B cell (primary cell): Measurements from ENCODE around the gene PHF13. TPM values are rescaled to one million over a fixed set of nuclear protein-coding genes. Genes with fewer than 3 reads are reported as not detected.

Source experiments
- ATAC-seq: fragments of 200-7000 bp; cut with Tn5 transposase; one replicate; pipeline ENCODE4 v1.10.0; 2021; ENCODE audit warnings: low read depth, mild to moderate bottlenecking, moderate number of reproducible peaks, moderate library complexity
- CTCF ChIA-PET: fragments of 350-600 bp; sonication (Branson Sonifier 250); formaldehyde crosslinking; loops from one replicate; lab custom pipeline; 2021; ENCODE audit warnings: antibody characterized with exemption, inconsistent platforms; lab: Charles Lee
- POLR2A ChIA-PET: fragments of 350-600 bp; sonication (Branson Sonifier 250); formaldehyde crosslinking; loops from one replicate; lab custom pipeline; 2021; ENCODE audit warnings: antibody characterized with exemption; lab: Charles Lee
- DNase-seq: peaks from one replicate; pipeline ENCODE4 v3.0.0; 2013
- H2AFZ ChIP-seq: 2 replicates; pipeline ENCODE4 v1.6.1; 2012; ENCODE audit warnings: mild to moderate bottlenecking, low read depth, low read length; ENCODE audit not compliant: insufficient read depth, poor library complexity, severe bottlenecking
- H3K27ac ChIP-seq, 2 donors: 1 replicate in 1 of 2; 2 replicates in 1 of 2; pipeline ENCODE4 v1.5.1; 2012 to 2013; ENCODE audit warnings: low read length in 2 of 2, mild to moderate bottlenecking in 2 of 2, moderate library complexity in 1 of 2
- H3K27me3 ChIP-seq, 4 experiments: fragments of 200-600 bp in 1 of 4; sonication (generic) in 1 of 4; replicated peaks in 1 of 4; 1 replicate in 2 of 4; 2 replicates in 2 of 4; pipeline versions ENCODE4 v1.6.1 to v1.7.0; 2013 to 2016; ENCODE audit warnings: low read length in 3 of 4, mild to moderate bottlenecking in 2 of 4, mixed read lengths in 1 of 4, moderate library complexity in 1 of 4; ENCODE audit not compliant: insufficient read depth in 4 of 4, control insufficient read depth in 3 of 4; ENCODE audit errors: control extremely low read depth in 1 of 4
- H3K36me3 ChIP-seq, 2 experiments: replicated peaks in 1 of 2; 1 replicate in 1 of 2; 2 replicates in 1 of 2; pipeline versions ENCODE4 v1.6.1 to v1.7.1; 2013; ENCODE audit warnings: low read length in 1 of 2; ENCODE audit not compliant: insufficient read depth in 2 of 2, control insufficient read depth in 1 of 2; ENCODE audit errors: control extremely low read depth in 1 of 2, extremely low read depth in 1 of 2
- H3K4me1 ChIP-seq, 2 donors: fragments of 200-600 bp in 1 of 2; sonication (generic) in 1 of 2; 1 replicate in 1 of 2; 2 replicates in 1 of 2; pipeline versions ENCODE4 v1.5.1 to v1.6.1; 2013 to 2017; ENCODE audit warnings: low read length in 2 of 2; ENCODE audit not compliant: control insufficient read depth in 2 of 2, insufficient read depth in 2 of 2
- H3K4me2 ChIP-seq: replicated peaks from 2 replicates; pipeline ENCODE3; 2012; ENCODE audit warnings: mild to moderate bottlenecking, low read depth, low read length; ENCODE audit not compliant: poor library complexity, severe bottlenecking
- H3K4me3 ChIP-seq, 5 experiments: fragments of 200-600 bp in 1 of 5; sonication (generic) in 1 of 5; 1 replicate in 3 of 5; 2 replicates in 2 of 5; pipeline versions ENCODE4 v1.5.1 to v1.7.0; 2011 to 2016; ENCODE audit warnings: low read length in 4 of 5, mild to moderate bottlenecking in 4 of 5, low read depth in 2 of 5, control low read depth in 1 of 5, moderate library complexity in 1 of 5; ENCODE audit not compliant: insufficient read depth in 1 of 5; ENCODE audit errors: control extremely low read depth in 1 of 5, extremely low read depth in 1 of 5
- H3K79me2 ChIP-seq: fragments of 200-600 bp; sonication (generic); one replicate; pipeline ENCODE4 v1.6.0; 2016; ENCODE audit warnings: low read length; ENCODE audit not compliant: control insufficient read depth, insufficient read depth
- H3K9ac ChIP-seq: fragments of 200-600 bp; sonication (generic); 2 replicates; pipeline ENCODE4 v1.6.1; 2017; ENCODE audit warnings: mild to moderate bottlenecking, low read length, moderate library complexity
- H3K9me3 ChIP-seq, 3 donors: one replicate each; pipeline versions ENCODE4 v1.6.1 to v1.7.1; 2013; ENCODE audit warnings: low read length in 2 of 3; ENCODE audit not compliant: control insufficient read depth in 2 of 3, insufficient read depth in 1 of 3; ENCODE audit errors: control extremely low read depth in 1 of 3
- H4K20me1 ChIP-seq: 2 replicates; pipeline ENCODE4 v1.6.0; 2012; ENCODE audit warnings: mild to moderate bottlenecking, low read length; ENCODE audit not compliant: insufficient read depth, control insufficient read depth, poor library complexity, severe bottlenecking
- H3K27ac Mint-ChIP-seq: one replicate; pipeline ENCODE4 v1.8.0; 2021; ENCODE audit warnings: mixed read lengths
- H3K27me3 Mint-ChIP-seq: one replicate; pipeline ENCODE4 v1.8.0; 2021; ENCODE audit warnings: mixed read lengths
- H3K4me1 Mint-ChIP-seq: one replicate; pipeline ENCODE4 v1.8.0; 2021; ENCODE audit warnings: mixed read lengths
- H3K4me3 Mint-ChIP-seq: one replicate; pipeline ENCODE4 v1.8.0; 2021; ENCODE audit warnings: mixed read lengths
- H3K9me3 Mint-ChIP-seq: one replicate; pipeline ENCODE4 v1.8.0; 2022; ENCODE audit warnings: mixed read lengths; ENCODE audit not compliant: insufficient read depth
- EZH2 ChIP-seq: IDR thresholded peaks from 2 replicates; pipeline ENCODE4 v1.6.1; 2012; ENCODE audit warnings: borderline replicate concordance, low read depth, mild to moderate bottlenecking, moderate library complexity, low read length; ENCODE audit not compliant: insufficient read depth, poor library complexity, severe bottlenecking
- WGBS: methylation state at CpG from one replicate; pipeline ENCODE4 v1.1.5; 2013; ENCODE audit warnings: missing lambda C conversion rate; ENCODE audit not compliant: insufficient coverage; 5-methylcytosine and 5-hydroxymethylcytosine counted together
- intact Hi-C: fragments of 100-400 bp; cut with micrococcal nuclease; formaldehyde crosslinking; loops from one replicate; pipeline ENCODE4 v1.10.0; 2022
- polyA plus RNA-seq: library from polyadenylated mRNA; depleted of rRNA; stranded (reverse); fragments of >200 nt; gene quantifications from 2 replicates; pipeline ENCODE4 v1.2.3, GENCODE V29; 2012
- total RNA-seq, 2 donors: library from RNA; stranded (reverse); fragments of 120-200 nt in 1 of 2; gene quantifications; 1 replicate in 1 of 2; 2 replicates in 1 of 2; pipeline versions ENCODE4 v1.2.3 to v1.2.4, GENCODE V29; 2013 to 2022
- TF ChIP-seq, protein P1 (sequence below): fragments of 200-600 bp; IDR thresholded peaks from one replicate; pipeline ENCODE4 v1.8.0; 2022; ENCODE audit warnings: antibody characterized with exemption, mild to moderate bottlenecking

Gene PHF13
- total and polyA plus RNA-seq, 2 donors (not counting 1 experiment from before 2014, with no cell fraction given) = 5.3 to 11.0 TPM

DNA sequence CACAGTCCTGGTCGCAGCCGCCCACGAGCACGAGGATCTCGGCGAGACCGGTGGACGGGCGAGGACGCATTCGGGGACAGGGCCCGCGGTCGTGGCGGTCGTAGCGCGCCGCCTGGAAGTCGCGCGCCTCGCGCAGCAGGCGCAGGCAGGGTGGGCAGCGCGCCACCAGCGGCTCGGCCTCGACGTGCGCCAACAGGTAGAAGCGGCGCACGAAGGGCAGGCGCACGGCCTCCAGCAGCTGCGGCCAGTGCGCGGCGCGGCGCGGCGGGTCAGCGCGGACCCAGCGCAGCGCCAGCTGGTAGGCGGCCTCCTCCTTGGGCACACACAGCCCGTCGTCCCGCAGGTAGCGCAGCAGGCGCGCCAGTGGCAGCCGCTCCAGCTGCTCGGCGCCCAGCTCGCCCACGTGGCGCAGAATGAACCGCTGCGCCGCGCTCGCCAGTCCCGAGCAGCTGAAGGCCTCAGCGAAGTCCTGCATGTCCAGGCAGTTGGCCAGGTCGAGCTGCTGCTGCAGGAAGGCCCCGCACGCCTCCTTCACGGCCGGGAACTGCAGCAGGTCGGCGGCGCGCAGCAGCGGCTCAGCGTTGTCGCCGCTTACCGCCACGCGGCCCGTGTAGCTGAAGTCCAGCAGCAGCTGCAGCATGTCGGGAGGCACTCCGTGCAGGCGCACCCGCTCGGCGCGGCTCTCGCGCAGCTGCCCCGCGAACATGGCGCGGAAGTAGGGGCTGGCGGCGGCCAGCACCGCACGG, 11.4 kb upstream of the PHF13 start:
- no peak for DNase-seq
- H3K4me1 Mint-ChIP-seq = peaks cover 40% of the 10 kb centered on the region
- CTCF ChIA-PET = interaction anchor here (1.1 to 5.4 kb wide), 4 partner anchors 20 to 47 kb away, joined by 3 to 33 read pairs (median 10); partner anchors contain the start of genes NOL9, TAS1R1, THAP3 and ZBTB48
- H3K27me3 Mint-ChIP-seq = no peaks in the 10 kb centered on the region
- WGBS = under 1% methylated on average over 103 of the region's 103 CpGs
- H4K20me1 ChIP-seq = peaks cover 41% of the 10 kb centered on the region
- H3K4me2 ChIP-seq = peak overlapping the region; percentile 100
- ATAC-seq = peak; percentile 29
- H3K36me3 ChIP-seq = peaks cover 0 to 10% of the 10 kb centered on the region in 2 experiments
- H3K79me2 ChIP-seq = peaks cover 46% of the 10 kb centered on the region
- peak overlapping the region in 1 of 2 donors; percentile 51 for H3K27ac ChIP-seq
- no peaks in the 10 kb centered on the region for H3K27me3 ChIP-seq
- peak overlapping the region; percentile 93 for H3K4me3 Mint-ChIP-seq
- TF ChIP-seq EZH2 = no peak
- TF ChIP-seq, protein P1, sequence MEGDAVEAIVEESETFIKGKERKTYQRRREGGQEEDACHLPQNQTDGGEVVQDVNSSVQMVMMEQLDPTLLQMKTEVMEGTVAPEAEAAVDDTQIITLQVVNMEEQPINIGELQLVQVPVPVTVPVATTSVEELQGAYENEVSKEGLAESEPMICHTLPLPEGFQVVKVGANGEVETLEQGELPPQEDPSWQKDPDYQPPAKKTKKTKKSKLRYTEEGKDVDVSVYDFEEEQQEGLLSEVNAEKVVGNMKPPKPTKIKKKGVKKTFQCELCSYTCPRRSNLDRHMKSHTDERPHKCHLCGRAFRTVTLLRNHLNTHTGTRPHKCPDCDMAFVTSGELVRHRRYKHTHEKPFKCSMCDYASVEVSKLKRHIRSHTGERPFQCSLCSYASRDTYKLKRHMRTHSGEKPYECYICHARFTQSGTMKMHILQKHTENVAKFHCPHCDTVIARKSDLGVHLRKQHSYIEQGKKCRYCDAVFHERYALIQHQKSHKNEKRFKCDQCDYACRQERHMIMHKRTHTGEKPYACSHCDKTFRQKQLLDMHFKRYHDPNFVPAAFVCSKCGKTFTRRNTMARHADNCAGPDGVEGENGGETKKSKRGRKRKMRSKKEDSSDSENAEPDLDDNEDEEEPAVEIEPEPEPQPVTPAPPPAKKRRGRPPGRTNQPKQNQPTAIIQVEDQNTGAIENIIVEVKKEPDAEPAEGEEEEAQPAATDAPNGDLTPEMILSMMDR = no peak
- no peaks in the 10 kb centered on the region for H3K9me3 ChIP-seq
- H3K9me3 Mint-ChIP-seq = no peaks in the 10 kb centered on the region
- peak overlapping the region; percentile 66 to 94 (median 82) for H3K4me3 ChIP-seq
- peak overlapping the region; percentile 92 for H3K27ac Mint-ChIP-seq
- intact Hi-C loops = loop anchor here (1.0 to 2.0 kb wide), 5 partner anchors 22 to 183 kb away; partner anchors contain the start of genes CAMTA1, DNAJC11 and NOL9
- peaks cover 29 to 43% of the 10 kb centered on the region in 2 donors for H3K4me1 ChIP-seq
- peak overlapping the region; percentile 89 for H2AFZ ChIP-seq
- peak overlapping the region; percentile 78 for H3K9ac ChIP-seq
- POLR2A ChIA-PET = interaction anchor here (0.7 to 3.4 kb wide), 6 partner anchors 10 to 208 kb away, joined by 4 to 21 read pairs (median 12); partner anchors contain the start of genes NOL9, PHF13, TAS1R1 and ZBTB48
